Renal cortex interstitium (tissue), 11 donors: ENCODE data around the gene NETO2. TPM values are rescaled to one million over a fixed set of nuclear protein-coding genes. Genes with fewer than 3 reads are reported as not detected.

ENCODE experiments used
- DNase-seq, 11 donors: peaks; one replicate each; pipeline ENCODE4 v3.0.0-alpha.2; 2013; ENCODE audit warnings: low read depth in 9 of 11, low spot score in 4 of 11; ENCODE audit errors: extremely low read depth in 1 of 11
- polyA plus RNA-seq, 3 donors: library from polyadenylated mRNA; unstranded; fragments of 120-200 nt; gene quantifications; one replicate each; pipeline ENCODE4 v1.2.1, GENCODE V29; 2013; ENCODE audit not compliant: insufficient read length in 3 of 3

The NETO2 gene
- polyA plus RNA-seq, 3 donors = 23.9 to 34.2 (median 30.6) TPM

DNA sequence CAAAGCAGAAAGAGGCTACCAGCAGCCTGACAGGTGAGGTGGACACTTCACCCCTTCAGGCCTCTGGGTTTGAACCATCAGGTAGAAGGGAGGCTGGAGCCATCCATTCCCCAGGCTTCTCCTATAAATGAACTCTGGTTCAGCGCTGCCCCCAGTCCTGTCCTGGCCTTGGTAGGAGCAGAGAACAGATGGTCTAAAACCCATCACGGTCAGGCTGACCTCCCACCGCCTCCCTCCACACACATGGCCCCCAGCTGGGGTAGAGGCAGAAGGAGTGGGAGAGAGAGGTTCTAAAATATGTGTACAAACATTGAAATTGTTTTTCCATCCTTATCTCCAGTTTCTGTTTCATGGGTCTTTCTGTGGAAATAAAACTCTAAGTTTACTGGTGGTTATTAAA, 110.6 kb downstream of the NETO2 start:
- DNase-seq = no peak

DNA sequence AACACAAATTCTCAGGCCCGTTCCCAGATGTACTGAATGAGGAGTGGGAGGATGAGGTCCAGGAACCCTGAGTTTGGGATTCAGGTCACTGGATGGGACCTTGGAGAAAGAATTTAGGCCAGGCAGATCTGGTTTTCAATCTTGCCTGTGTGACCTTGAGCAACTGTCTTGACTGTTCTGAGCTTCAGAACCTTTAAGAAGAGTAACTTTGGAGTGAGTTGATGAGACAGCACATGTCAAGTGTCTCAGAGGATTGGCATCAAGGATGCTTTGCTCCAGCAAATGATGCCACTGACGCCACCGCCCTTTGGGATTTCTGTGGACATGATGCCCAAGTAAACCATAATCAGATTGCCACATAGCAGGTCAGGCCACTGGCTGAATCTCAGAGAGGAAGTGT, 114.0 kb downstream of the NETO2 start:
- DNase-seq = no peak

DNA sequence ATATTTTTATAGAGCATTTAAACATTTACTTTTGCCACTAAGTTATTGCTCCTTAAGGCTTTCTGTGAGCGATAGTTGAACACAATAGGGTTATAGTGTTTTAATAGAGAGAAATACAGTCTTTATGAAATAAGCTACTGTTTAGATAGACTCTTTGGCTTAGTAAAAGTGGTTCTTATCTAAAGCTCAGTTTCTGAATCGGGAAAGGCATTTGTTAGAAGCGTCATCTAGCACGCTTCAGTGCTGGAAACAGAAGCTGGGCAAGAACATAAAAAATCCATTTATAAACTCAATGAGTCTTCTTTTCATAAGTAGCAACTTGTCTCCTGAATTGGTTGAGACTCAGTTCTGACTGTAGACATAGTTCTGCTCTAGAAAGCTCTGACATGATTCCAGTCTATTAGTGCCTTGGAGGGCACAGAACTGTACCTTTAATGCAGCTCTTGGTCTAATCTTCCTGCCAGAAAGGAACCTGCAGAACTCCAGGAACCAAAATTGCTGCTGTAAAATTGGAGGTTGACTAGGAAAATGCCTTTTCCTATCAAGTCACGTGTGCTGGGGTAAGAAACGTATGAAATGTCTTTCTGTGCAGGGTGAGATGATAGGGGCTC, 114.9 kb downstream of the NETO2 start:
- no peak for DNase-seq

Other genes starting within 250 kb of the NETO2 start
- 10 to 100 TPM; 80.1 to 96.6 (median 81.9) TPM for gene DNAJA2, start 170.3 kb downstream of the NETO2 start, polyA plus RNA-seq